Nephron (organoid): ENCODE data around the gene RRM1.

Source experiments
- H3K27ac Mint-ChIP-seq, 3 experiments: 2 replicates each; pipeline ENCODE4 v1.8.0; 2020; ENCODE audit warnings: mixed read lengths in 3 of 3, mild to moderate bottlenecking in 2 of 3, moderate library complexity in 1 of 3
- H3K27me3 Mint-ChIP-seq: 2 replicates; pipeline ENCODE4 v1.8.0; 2021; ENCODE audit warnings: low read depth, mild to moderate bottlenecking, moderate library complexity, mixed read lengths
- H3K36me3 Mint-ChIP-seq: 2 replicates; pipeline ENCODE4 v1.8.0; 2020; ENCODE audit warnings: low read depth, mixed read lengths
- H3K4me1 Mint-ChIP-seq: 2 replicates; pipeline ENCODE4 v1.8.0; 2020; ENCODE audit warnings: mixed read lengths
- H3K4me3 Mint-ChIP-seq, 3 experiments: 2 replicates each; pipeline ENCODE4 v1.8.0; 2020; ENCODE audit warnings: mild to moderate bottlenecking in 3 of 3, mixed read lengths in 3 of 3, moderate library complexity in 2 of 3
- H3K9me3 Mint-ChIP-seq: 2 replicates; pipeline ENCODE4 v1.8.0; 2020; ENCODE audit warnings: mixed read lengths
- TF ChIP-seq, protein P1 (sequence below), 3 experiments: fragments of 200-600 bp; sonication (generic); IDR thresholded peaks; one replicate each; pipeline ENCODE4 v1.5.0; 2021; ENCODE audit warnings: antibody characterized with exemption in 3 of 3; ENCODE audit not compliant: unreplicated experiment in 3 of 3

The RRM1 gene

DNA sequence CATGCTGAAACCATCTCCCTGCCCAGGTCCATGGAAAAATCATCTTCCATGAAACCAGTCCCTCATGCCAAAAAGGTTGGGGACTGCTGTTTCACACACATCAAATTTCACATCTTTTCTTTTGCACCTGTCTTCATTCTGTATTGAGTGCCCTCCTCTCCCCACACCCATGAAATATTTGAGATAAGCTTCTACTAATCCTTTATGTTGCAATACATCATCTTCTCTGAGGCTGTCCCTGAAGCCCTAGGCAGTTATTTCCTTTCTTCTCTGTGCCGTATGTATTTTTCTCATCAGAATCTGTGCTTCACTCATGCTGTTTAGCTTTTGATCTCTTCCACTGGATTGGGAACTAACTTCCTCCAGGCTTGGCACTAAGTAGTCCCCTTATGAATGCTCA is 40.0 kb upstream of the RRM1 start:
- H3K27me3 Mint-ChIP-seq = no peaks in the 10 kb centered on the region
- H3K9me3 Mint-ChIP-seq = peaks cover 6% of the 10 kb centered on the region
- H3K4me3 Mint-ChIP-seq = no peak overlapping the region
- TF ChIP-seq, protein P1, sequence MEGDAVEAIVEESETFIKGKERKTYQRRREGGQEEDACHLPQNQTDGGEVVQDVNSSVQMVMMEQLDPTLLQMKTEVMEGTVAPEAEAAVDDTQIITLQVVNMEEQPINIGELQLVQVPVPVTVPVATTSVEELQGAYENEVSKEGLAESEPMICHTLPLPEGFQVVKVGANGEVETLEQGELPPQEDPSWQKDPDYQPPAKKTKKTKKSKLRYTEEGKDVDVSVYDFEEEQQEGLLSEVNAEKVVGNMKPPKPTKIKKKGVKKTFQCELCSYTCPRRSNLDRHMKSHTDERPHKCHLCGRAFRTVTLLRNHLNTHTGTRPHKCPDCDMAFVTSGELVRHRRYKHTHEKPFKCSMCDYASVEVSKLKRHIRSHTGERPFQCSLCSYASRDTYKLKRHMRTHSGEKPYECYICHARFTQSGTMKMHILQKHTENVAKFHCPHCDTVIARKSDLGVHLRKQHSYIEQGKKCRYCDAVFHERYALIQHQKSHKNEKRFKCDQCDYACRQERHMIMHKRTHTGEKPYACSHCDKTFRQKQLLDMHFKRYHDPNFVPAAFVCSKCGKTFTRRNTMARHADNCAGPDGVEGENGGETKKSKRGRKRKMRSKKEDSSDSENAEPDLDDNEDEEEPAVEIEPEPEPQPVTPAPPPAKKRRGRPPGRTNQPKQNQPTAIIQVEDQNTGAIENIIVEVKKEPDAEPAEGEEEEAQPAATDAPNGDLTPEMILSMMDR (IDR thresholded peaks at IDR 0.05; ENCODE audit: unreplicated experiment in 3 of 3) = no peak
- no peak overlapping the region for H3K27ac Mint-ChIP-seq
- peaks cover 15% of the 10 kb centered on the region for H3K36me3 Mint-ChIP-seq
- H3K4me1 Mint-ChIP-seq = peaks cover 16% of the 10 kb centered on the region

DNA sequence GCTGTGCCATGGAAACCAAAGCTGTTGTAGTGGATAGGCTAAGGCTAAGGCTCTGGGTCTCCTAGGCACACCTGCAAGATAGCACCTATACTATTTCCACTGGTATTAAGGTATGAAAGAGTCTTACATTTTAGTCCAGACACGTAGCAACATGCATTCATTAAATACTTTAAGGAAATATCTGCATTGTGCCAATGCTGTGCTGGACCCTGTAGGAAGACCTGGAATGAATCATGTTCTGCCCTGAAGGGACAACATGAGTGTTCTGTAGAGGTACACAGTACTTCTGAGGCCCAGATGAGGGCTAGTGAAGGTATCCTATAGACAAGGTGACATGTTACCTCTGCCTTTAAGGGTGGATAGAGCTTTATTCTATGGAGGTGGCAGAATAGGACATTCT is 35.2 kb upstream of the RRM1 start:
- peaks cover 18% of the 10 kb centered on the region for H3K36me3 Mint-ChIP-seq
- peaks cover 16% of the 10 kb centered on the region for H3K4me1 Mint-ChIP-seq
- H3K27me3 Mint-ChIP-seq = no peaks in the 10 kb centered on the region
- H3K4me3 Mint-ChIP-seq = no peak overlapping the region
- TF ChIP-seq, protein P1 (IDR thresholded peaks at IDR 0.05; ENCODE audit: unreplicated experiment in 3 of 3) = no peak
- H3K9me3 Mint-ChIP-seq = no peaks in the 10 kb centered on the region
- no peak overlapping the region for H3K27ac Mint-ChIP-seq

DNA sequence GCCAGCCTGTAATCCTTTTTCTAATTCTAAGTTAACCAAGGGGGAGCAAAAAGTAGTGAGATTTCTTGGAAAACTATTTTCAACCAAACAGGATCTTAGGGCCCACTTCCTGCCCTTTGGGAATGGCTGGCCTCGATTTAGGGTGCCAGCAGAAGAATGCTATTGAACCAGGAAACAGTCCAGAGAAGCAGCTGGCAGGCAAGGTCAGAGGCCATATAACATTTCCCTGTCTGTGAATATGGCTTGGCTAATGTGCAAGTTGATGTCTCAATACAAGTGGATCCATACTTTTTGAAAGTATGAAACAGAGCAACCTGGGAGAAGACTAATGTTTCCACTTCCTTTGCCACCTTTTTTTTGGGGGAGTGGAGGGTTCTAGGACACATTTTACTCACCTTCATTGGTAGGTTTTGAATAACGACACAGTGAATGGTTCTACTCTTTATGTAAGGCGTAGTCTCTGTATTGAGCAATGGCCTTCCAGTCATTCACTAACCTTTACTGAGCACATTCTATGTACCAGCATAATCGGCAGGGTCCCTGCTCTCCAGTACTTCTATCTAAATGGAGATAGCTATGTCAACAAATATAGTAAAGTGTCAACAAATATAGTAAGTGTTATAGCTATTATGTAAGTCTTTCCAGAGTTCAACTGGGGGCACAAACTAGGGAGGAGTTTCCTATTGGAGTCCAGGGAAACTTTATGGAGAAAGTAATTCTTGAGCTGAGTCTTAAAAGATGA is 34.2 kb upstream of the RRM1 start:
- no peak overlapping the region for H3K27ac Mint-ChIP-seq
- H3K4me3 Mint-ChIP-seq = no peak overlapping the region
- H3K27me3 Mint-ChIP-seq = no peaks in the 10 kb centered on the region
- no peaks in the 10 kb centered on the region for H3K9me3 Mint-ChIP-seq
- H3K4me1 Mint-ChIP-seq = peaks cover 16% of the 10 kb centered on the region
- peaks cover 18% of the 10 kb centered on the region for H3K36me3 Mint-ChIP-seq
- TF ChIP-seq, protein P1 (IDR thresholded peaks at IDR 0.05; ENCODE audit: unreplicated experiment in 3 of 3) = no peak

DNA sequence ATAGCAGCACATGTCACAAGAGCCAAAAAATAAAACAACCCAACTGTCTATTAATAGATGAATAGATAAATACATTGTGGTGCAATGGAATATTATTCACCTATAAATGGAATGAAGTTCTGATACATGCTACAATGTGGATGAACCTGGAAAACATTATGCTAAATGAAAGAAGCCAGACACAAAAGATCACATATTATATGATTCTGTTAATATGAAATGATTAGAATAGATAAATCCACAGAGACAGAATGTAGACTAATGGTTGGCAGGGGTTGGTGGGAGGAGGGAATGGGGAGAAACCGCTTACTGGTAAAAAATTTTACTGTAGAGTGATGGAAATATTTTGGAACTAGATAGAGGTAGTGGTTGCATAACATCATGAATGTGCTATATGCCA is 32.9 kb upstream of the RRM1 start:
- TF ChIP-seq, protein P1 (IDR thresholded peaks at IDR 0.05; ENCODE audit: unreplicated experiment in 3 of 3) = no peak
- Mint-ChIP-seq H3K36me3 (peaks cover 18% of the 10 kb centered on the region), H3K27me3 (no peaks in the 10 kb centered on the region), H3K9me3 (no peaks in the 10 kb centered on the region), H3K27ac (no peak overlapping the region), H3K4me1 (peaks cover 16% of the 10 kb centered on the region), H3K4me3 (no peak overlapping the region)

DNA sequence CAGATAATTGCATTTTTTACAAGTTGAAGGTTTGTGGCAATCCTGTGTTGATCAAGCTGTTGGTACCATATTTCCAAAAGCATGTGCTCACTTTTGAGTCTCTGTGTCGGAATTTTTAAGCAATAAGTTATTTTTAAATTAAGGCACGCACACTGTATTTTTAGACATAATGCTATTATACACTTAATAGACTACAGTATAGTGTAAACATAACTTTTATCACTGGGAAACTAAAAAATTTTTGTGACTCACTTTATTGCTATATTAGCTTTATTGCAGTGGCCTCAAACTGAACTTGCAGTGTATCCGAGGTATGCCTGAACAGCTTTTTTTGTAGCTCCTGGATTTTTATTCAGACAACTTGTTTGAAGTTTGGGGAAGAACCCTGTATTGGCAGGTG is 31.3 kb upstream of the RRM1 start:
- no peaks in the 10 kb centered on the region for H3K9me3 Mint-ChIP-seq
- no peaks in the 10 kb centered on the region for H3K27me3 Mint-ChIP-seq
- no peak overlapping the region for H3K4me3 Mint-ChIP-seq
- H3K27ac Mint-ChIP-seq = no peak overlapping the region
- TF ChIP-seq, protein P1 (IDR thresholded peaks at IDR 0.05; ENCODE audit: unreplicated experiment in 3 of 3) = no peak
- peaks cover 15% of the 10 kb centered on the region for H3K36me3 Mint-ChIP-seq
- H3K4me1 Mint-ChIP-seq = peaks cover 6% of the 10 kb centered on the region
